ENCODE results near the gene BTAF1. TPM values are rescaled to one million over a fixed set of nuclear protein-coding genes. Genes with fewer than 3 reads are reported as not detected.

Gene BTAF1
- total RNA-seq, 5 donors from 2014 or later (not counting 1 experiment from before 2014, with no cell fraction given), result 61.0 to 81.8 (median 66.5) TPM

DNA sequence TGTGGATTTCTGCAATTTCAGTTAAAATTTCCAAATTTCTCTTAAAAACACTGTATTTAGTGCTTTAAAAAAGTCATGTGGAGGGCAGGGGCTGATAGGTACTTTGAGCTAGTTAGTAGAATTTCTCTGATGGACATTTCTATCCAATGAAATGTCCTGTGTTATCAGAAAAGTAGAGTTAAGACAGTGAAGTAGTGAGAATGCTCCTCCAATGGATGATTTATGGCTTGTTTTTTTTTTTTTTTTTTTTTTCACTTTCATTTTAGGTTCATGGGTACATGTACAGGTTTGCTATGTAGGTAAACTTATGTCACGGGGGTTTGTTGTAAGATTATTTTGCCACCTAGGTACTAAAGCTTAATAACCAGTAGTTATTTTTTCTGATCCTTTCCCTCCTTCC lies 55.0 kb downstream of the BTAF1 start:
- CTCF ChIA-PET, result interaction anchor here (0.7 to 0.8 kb wide), 3 partner anchors 12 to 538 kb away, joined by 7 to 12 read pairs (median 7); no protein-coding TSS in a partner anchor
- H3K4me3 ChIP-seq (ENCODE audit: control insufficient read depth in 1 of 2, extremely low read depth in 1 of 2, low read length in 1 of 2), result no peak overlapping the region
- POLR2A ChIA-PET, result no interaction called here
- no peak for ATAC-seq (replicated peaks in 1 of 4)
- Mint-ChIP-seq H3K27me3 (no peaks in the 10 kb centered on the region), H3K4me3 (no peak overlapping the region), H3K36me3 (peaks cover 71% of the 10 kb centered on the region), H3K27ac (no peak overlapping the region), H3K4me1 (peaks cover 0 to 3% (median 2%) of the 10 kb centered on the region in 3 donors), H3K9me3 (no peaks in the 10 kb centered on the region)
- no CpG with 5 or more reads among the region's 1 CpG for WGBS (ENCODE audit: insufficient coverage)
- H3K9me3 ChIP-seq, result no peaks in the 10 kb centered on the region
- no peaks in the 10 kb centered on the region for H3K27me3 ChIP-seq (replicated peaks in 1 of 2; ENCODE audit: control insufficient read depth in 2 of 2, extremely low read depth in 1 of 2, insufficient read depth in 2 of 2, low read length in 1 of 2)
- DNase-seq, result no peak
- no peaks in the 10 kb centered on the region for H3K4me1 ChIP-seq (ENCODE audit: control insufficient read depth in 1 of 2, extremely low read depth in 1 of 2, insufficient read depth in 2 of 2, low read length in 2 of 2)
- H3K27ac ChIP-seq (ENCODE audit: low read length), result no peak overlapping the region
- H3K36me3 ChIP-seq (ENCODE audit: control insufficient read depth in 2 of 2, extremely low read depth in 1 of 2, insufficient read depth in 1 of 2, low read length in 1 of 2), result peaks cover 5 to 28% of the 10 kb centered on the region in 2 donors

- peaks cover 5 to 27% of the 10 kb centered on the region in 2 donors for H3K36me3 ChIP-seq (ENCODE audit: control insufficient read depth in 2 of 2, extremely low read depth in 1 of 2, insufficient read depth in 1 of 2, low read length in 1 of 2)
- DNase-seq (no peak), ATAC-seq (replicated peaks in 1 of 4) (no peak)
- Mint-ChIP-seq H3K4me1 (peaks cover 0 to 9% (median 6%) of the 10 kb centered on the region in 3 donors), H3K27me3 (no peaks in the 10 kb centered on the region), H3K36me3 (peaks cover 79% of the 10 kb centered on the region), H3K9me3 (no peaks in the 10 kb centered on the region), H3K4me3 (no peak overlapping the region), H3K27ac (no peak overlapping the region)
- ChIA-PET CTCF (no interaction called here), POLR2A (no interaction called here)
- no peaks in the 10 kb centered on the region for H3K27me3 ChIP-seq (replicated peaks in 1 of 2; ENCODE audit: control insufficient read depth in 2 of 2, extremely low read depth in 1 of 2, insufficient read depth in 2 of 2, low read length in 1 of 2)
- H3K27ac ChIP-seq (ENCODE audit: low read length), result no peak overlapping the region
- H3K4me3 ChIP-seq (ENCODE audit: control insufficient read depth in 1 of 2, extremely low read depth in 1 of 2, low read length in 1 of 2), result no peak overlapping the region
- H3K4me1 ChIP-seq (ENCODE audit: control insufficient read depth in 1 of 2, extremely low read depth in 1 of 2, insufficient read depth in 2 of 2, low read length in 2 of 2), result no peaks in the 10 kb centered on the region
- no CpG with 5 or more reads among the region's 1 CpG for WGBS (ENCODE audit: insufficient coverage)
- H3K9me3 ChIP-seq, result no peaks in the 10 kb centered on the region
Measured at GRCh38 chr10:91980319-91980718, 56.7 kb downstream of the BTAF1 start.

- Mint-ChIP-seq H3K9me3 (no peaks in the 10 kb centered on the region), H3K4me3 (no peak overlapping the region), H3K27ac (peak overlapping the region in 1 of 2 donors; percentile 47), H3K27me3 (no peaks in the 10 kb centered on the region), H3K36me3 (peaks cover 77% of the 10 kb centered on the region), H3K4me1 (peaks cover 0 to 18% (median 14%) of the 10 kb centered on the region in 3 donors)
- DNase-seq (no peak), ATAC-seq (replicated peaks in 1 of 4) (no peak)
- Histone ChIP-seq H3K27ac (ENCODE audit: low read length) (no peak overlapping the region), H3K36me3 (ENCODE audit: control insufficient read depth in 2 of 2, extremely low read depth in 1 of 2, insufficient read depth in 1 of 2, low read length in 1 of 2) (peaks cover 5 to 38% of the 10 kb centered on the region in 2 donors), H3K4me3 (ENCODE audit: control insufficient read depth in 1 of 2, extremely low read depth in 1 of 2, low read length in 1 of 2) (no peak overlapping the region), H3K27me3 (replicated peaks in 1 of 2; ENCODE audit: control insufficient read depth in 2 of 2, extremely low read depth in 1 of 2, insufficient read depth in 2 of 2, low read length in 1 of 2) (no peaks in the 10 kb centered on the region), H3K9me3 (no peaks in the 10 kb centered on the region), H3K4me1 (ENCODE audit: control insufficient read depth in 1 of 2, extremely low read depth in 1 of 2, insufficient read depth in 2 of 2, low read length in 2 of 2) (no peaks in the 10 kb centered on the region)
- ChIA-PET CTCF (interaction anchor here (0.6 to 1.2 kb wide), 4 partner anchors 216 to 1722 kb away, joined by 3 read pairs; no protein-coding TSS in a partner anchor), POLR2A (no interaction called here)
Measured at GRCh38 chr10:91983416-91983815, 59.8 kb downstream of the BTAF1 start.

DNA sequence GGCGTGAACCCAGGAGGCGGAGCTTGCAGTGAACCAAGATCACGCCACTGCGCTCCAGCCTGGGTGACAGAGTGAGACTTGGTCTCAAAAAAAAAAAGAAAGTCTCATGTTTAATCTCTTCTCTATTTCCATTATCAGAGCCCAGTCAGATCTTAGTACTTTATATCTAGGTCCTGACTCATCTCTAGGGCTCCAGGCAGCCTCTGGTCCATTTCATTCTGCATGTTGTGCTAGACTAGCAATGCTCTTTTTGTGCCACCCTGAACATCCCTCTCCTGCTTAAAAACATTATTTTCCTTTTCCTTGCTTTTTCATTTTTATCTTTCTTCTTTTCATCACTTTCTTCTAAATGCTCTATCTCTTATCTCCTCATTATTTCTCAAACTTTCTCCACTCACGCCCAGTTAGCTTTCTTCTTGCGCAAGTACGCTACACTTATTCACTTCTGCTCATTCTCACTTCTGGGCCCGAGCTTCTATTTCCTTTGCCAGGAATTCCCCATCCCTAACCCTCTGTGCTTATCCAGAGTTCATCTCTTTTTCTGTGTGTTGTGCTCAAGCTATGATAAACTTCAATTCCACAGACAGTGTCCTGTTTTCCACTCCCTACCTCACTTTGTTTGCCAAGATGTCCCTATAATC lies 63.9 kb downstream of the BTAF1 start:
- CTCF ChIA-PET, result interaction anchor here in 1 of 2 donors (0.6 kb wide), 1 partner anchor 18 kb away, joined by 4 read pairs; no protein-coding TSS in a partner anchor
- no peak for DNase-seq
- no peaks in the 10 kb centered on the region for H3K4me1 ChIP-seq (ENCODE audit: control insufficient read depth in 1 of 2, extremely low read depth in 1 of 2, insufficient read depth in 2 of 2, low read length in 2 of 2)
- H3K27me3 Mint-ChIP-seq, result no peaks in the 10 kb centered on the region
- POLR2A ChIA-PET, result interaction anchor here in 1 of 2 donors (0.7 kb wide), 1 partner anchor 115 kb away, joined by 3 read pairs; no protein-coding TSS in a partner anchor
- H3K4me3 Mint-ChIP-seq, result no peak overlapping the region
- peaks cover 5 to 52% of the 10 kb centered on the region in 2 donors for H3K36me3 ChIP-seq (ENCODE audit: control insufficient read depth in 2 of 2, extremely low read depth in 1 of 2, insufficient read depth in 1 of 2, low read length in 1 of 2)
- 93% methylated on average over 4 of the region's 8 CpGs for WGBS (ENCODE audit: insufficient coverage)
- no peak overlapping the region for H3K4me3 ChIP-seq (ENCODE audit: control insufficient read depth in 1 of 2, extremely low read depth in 1 of 2, low read length in 1 of 2)
- no peaks in the 10 kb centered on the region for H3K9me3 Mint-ChIP-seq
- H3K27me3 ChIP-seq (replicated peaks in 1 of 2; ENCODE audit: control insufficient read depth in 2 of 2, extremely low read depth in 1 of 2, insufficient read depth in 2 of 2, low read length in 1 of 2), result no peaks in the 10 kb centered on the region
- peaks cover 68% of the 10 kb centered on the region for H3K36me3 Mint-ChIP-seq
- H3K27ac ChIP-seq (ENCODE audit: low read length), result no peak overlapping the region
- peaks cover 0 to 18% (median 14%) of the 10 kb centered on the region in 3 donors for H3K4me1 Mint-ChIP-seq
- peak overlapping the region in 1 of 2 donors; percentile 2 for H3K27ac Mint-ChIP-seq
- no peak for ATAC-seq (replicated peaks in 1 of 4)
- H3K9me3 ChIP-seq, result no peaks in the 10 kb centered on the region

DNA sequence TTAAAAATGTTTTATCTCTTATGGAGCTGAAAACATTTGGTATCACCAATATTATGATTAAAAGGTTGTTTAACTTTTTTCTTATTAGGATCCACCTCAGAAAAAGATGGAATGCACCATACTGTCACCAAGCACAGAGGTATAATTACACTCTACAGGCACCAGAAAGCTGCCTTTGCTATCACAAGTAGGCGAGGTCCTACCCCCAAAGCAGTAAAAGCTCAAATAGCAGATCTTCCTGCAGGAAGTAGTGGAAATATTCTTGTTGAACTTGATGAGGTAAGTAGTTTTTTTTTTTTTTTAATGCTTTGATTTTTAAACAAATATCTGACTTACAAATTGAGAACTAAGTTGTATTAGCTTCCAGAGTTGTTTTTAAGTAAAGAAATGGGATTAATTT lies 68.5 kb downstream of the BTAF1 start:
- DNase-seq, result no peak
- no peak overlapping the region for H3K4me3 Mint-ChIP-seq
- H3K27ac Mint-ChIP-seq, result no peak overlapping the region
- POLR2A ChIA-PET, result interaction anchor here in 1 of 2 donors (0.7 kb wide), 2 partner anchors 14 to 1672 kb away, joined by 5 read pairs; no protein-coding TSS in a partner anchor
- H3K27me3 Mint-ChIP-seq, result no peaks in the 10 kb centered on the region
- no peaks in the 10 kb centered on the region for H3K4me1 ChIP-seq (ENCODE audit: control insufficient read depth in 1 of 2, extremely low read depth in 1 of 2, insufficient read depth in 2 of 2, low read length in 2 of 2)
- peaks cover 49% of the 10 kb centered on the region for H3K36me3 Mint-ChIP-seq
- no peak overlapping the region for H3K4me3 ChIP-seq (ENCODE audit: control insufficient read depth in 1 of 2, extremely low read depth in 1 of 2, low read length in 1 of 2)
- H3K27me3 ChIP-seq (replicated peaks in 1 of 2; ENCODE audit: control insufficient read depth in 2 of 2, extremely low read depth in 1 of 2, insufficient read depth in 2 of 2, low read length in 1 of 2), result no peaks in the 10 kb centered on the region
- no peaks in the 10 kb centered on the region for H3K9me3 Mint-ChIP-seq
- ATAC-seq (replicated peaks in 1 of 4), result no peak
- H3K4me1 Mint-ChIP-seq, result peaks cover 0 to 2% (median 0%) of the 10 kb centered on the region in 3 donors
- CTCF ChIA-PET, result interaction anchor here in 1 of 2 donors (0.7 kb wide), 1 partner anchor 48 kb away, joined by 3 read pairs; no protein-coding TSS in a partner anchor
- no peak overlapping the region for H3K27ac ChIP-seq (ENCODE audit: low read length)
- no peaks in the 10 kb centered on the region for H3K9me3 ChIP-seq
- no CpG with 5 or more reads among the region's 1 CpG for WGBS (ENCODE audit: insufficient coverage)
- H3K36me3 ChIP-seq (ENCODE audit: control insufficient read depth in 2 of 2, extremely low read depth in 1 of 2, insufficient read depth in 1 of 2, low read length in 1 of 2), result peaks cover 0 to 55% of the 10 kb centered on the region in 2 donors

DNA sequence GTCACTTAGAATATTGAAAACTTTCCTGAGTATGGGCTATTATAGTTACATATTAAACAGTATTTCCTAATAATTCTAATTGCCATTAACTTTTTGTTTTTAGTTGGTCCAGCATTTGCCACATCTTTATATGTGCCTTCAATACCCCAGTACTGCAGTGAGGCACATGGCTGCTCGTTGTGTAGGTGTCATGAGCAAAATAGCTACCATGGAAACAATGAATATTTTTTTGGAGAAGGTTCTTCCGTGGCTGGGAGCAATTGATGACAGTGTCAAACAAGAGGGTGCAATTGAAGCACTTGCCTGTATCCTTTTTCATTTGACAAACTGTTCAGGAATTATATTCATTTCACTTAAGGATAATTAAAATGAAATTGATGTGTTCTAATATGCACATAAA lies 72.7 kb downstream of the BTAF1 start:
- H3K36me3 Mint-ChIP-seq, result peaks cover 65% of the 10 kb centered on the region
- no peak overlapping the region for H3K27ac Mint-ChIP-seq
- Histone ChIP-seq H3K4me1 (ENCODE audit: control insufficient read depth in 1 of 2, extremely low read depth in 1 of 2, insufficient read depth in 2 of 2, low read length in 2 of 2) (no peaks in the 10 kb centered on the region), H3K27me3 (replicated peaks in 1 of 2; ENCODE audit: control insufficient read depth in 2 of 2, extremely low read depth in 1 of 2, insufficient read depth in 2 of 2, low read length in 1 of 2) (no peaks in the 10 kb centered on the region), H3K27ac (ENCODE audit: low read length) (no peak overlapping the region), H3K9me3 (no peaks in the 10 kb centered on the region), H3K36me3 (ENCODE audit: control insufficient read depth in 2 of 2, extremely low read depth in 1 of 2, insufficient read depth in 1 of 2, low read length in 1 of 2) (peaks cover 0 to 47% of the 10 kb centered on the region in 2 donors), H3K4me3 (ENCODE audit: control insufficient read depth in 1 of 2, extremely low read depth in 1 of 2, low read length in 1 of 2) (no peak overlapping the region)
- DNase-seq, result no peak
- ATAC-seq (replicated peaks in 1 of 4), result no peak
- POLR2A ChIA-PET, result no interaction called here
- CTCF ChIA-PET, result no interaction called here
- H3K4me1 Mint-ChIP-seq, result no peaks in the 10 kb centered on the region
- H3K9me3 Mint-ChIP-seq, result peaks cover 0 to 4% (median 3%) of the 10 kb centered on the region in 3 donors
- H3K27me3 Mint-ChIP-seq, result no peaks in the 10 kb centered on the region
- no peak overlapping the region for H3K4me3 Mint-ChIP-seq
- WGBS (ENCODE audit: insufficient coverage), result no CpG with 5 or more reads among the region's 2 CpGs

Data from T-cell (primary cell).